Mesendoderm (in vitro differentiated cells): ENCODE measurements around the gene CDKN2D.

ENCODE experiments used
- DNase-seq: peaks from one replicate; pipeline ENCODE4 v3.0.0; 2013
- H2AK5ac ChIP-seq: 2 replicates; pipeline ENCODE4 v1.6.1; 2013; ENCODE audit warnings: low read length, inconsistent platforms
- H2BK120ac ChIP-seq: 2 replicates; pipeline ENCODE4 v1.6.1; 2013; ENCODE audit warnings: low read depth, mild to moderate bottlenecking, low read length, moderate library complexity, mixed read lengths
- H2BK15ac ChIP-seq: replicated peaks from 2 replicates; pipeline ENCODE4 v1.6.1; 2013; ENCODE audit warnings: low read depth, mild to moderate bottlenecking, moderate library complexity
- H2BK5ac ChIP-seq: 2 replicates; pipeline ENCODE4 v1.6.1; 2013; ENCODE audit warnings: low read length, inconsistent platforms
- H3K18ac ChIP-seq: 2 replicates; pipeline ENCODE4 v1.6.1; 2013; ENCODE audit warnings: mild to moderate bottlenecking, low read length, mixed read lengths
- H3K23ac ChIP-seq: one replicate; pipeline ENCODE4 v1.6.1; 2013; ENCODE audit warnings: low read length
- H3K27ac ChIP-seq: 2 replicates; pipeline ENCODE4 v1.5.1; 2013; ENCODE audit warnings: low read depth, mild to moderate bottlenecking, inconsistent platforms, low read length, moderate library complexity
- H3K27me3 ChIP-seq: 2 replicates; pipeline ENCODE4 v1.6.1; 2013; ENCODE audit warnings: low read length, control low read depth, mild to moderate bottlenecking, inconsistent platforms; ENCODE audit not compliant: insufficient read depth, poor library complexity
- H3K36me3 ChIP-seq: 2 replicates; pipeline ENCODE4 v1.6.1; 2013; ENCODE audit warnings: low read length, inconsistent platforms; ENCODE audit not compliant: control insufficient read depth, insufficient read depth
- H3K4ac ChIP-seq: one replicate; pipeline ENCODE4 v1.6.1; 2013; ENCODE audit warnings: low read depth, mild to moderate bottlenecking, low read length, moderate library complexity
- H3K4me1 ChIP-seq: 2 replicates; pipeline ENCODE4 v1.6.1; 2013; ENCODE audit warnings: low read depth, low read length, inconsistent platforms; ENCODE audit not compliant: control insufficient read depth
- H3K4me2 ChIP-seq: 2 replicates; pipeline ENCODE4 v1.6.1; 2013; ENCODE audit warnings: low read length
- H3K4me3 ChIP-seq: 2 replicates; pipeline ENCODE4 v1.5.1; 2013; ENCODE audit warnings: mild to moderate bottlenecking, low read length
- H3K56ac ChIP-seq: one replicate; pipeline ENCODE4 v1.6.1; 2013; ENCODE audit warnings: low read length
- H3K79me1 ChIP-seq: 2 replicates; pipeline ENCODE4 v1.6.1; 2013; ENCODE audit warnings: low read length, inconsistent platforms
- H3K79me2 ChIP-seq: 2 replicates; pipeline ENCODE4 v1.6.1; 2013; ENCODE audit warnings: mild to moderate bottlenecking, low read length; ENCODE audit not compliant: control insufficient read depth, insufficient read depth
- H3K9ac ChIP-seq: 2 replicates; pipeline ENCODE4 v1.6.1; 2013; ENCODE audit warnings: low read length, inconsistent platforms
- H4K5ac ChIP-seq: one replicate; pipeline ENCODE4 v1.6.1; 2013; ENCODE audit warnings: low read length
- H4K8ac ChIP-seq: one replicate; pipeline ENCODE4 v1.6.1; 2013; ENCODE audit warnings: low read depth, mild to moderate bottlenecking, control low read depth, low read length, moderate library complexity
- WGBS: extraction: QIAGEN DNeasy Blood & Tissue Kit; methylation state at CpG from one replicate; pipeline ENCODE4 v1.1.7; 2013; ENCODE audit warnings: low lambda C conversion rate, missing lambda C conversion rate; ENCODE audit not compliant: insufficient coverage; ENCODE audit errors: extremely low coverage; 5-methylcytosine and 5-hydroxymethylcytosine counted together

Gene CDKN2D

DNA sequence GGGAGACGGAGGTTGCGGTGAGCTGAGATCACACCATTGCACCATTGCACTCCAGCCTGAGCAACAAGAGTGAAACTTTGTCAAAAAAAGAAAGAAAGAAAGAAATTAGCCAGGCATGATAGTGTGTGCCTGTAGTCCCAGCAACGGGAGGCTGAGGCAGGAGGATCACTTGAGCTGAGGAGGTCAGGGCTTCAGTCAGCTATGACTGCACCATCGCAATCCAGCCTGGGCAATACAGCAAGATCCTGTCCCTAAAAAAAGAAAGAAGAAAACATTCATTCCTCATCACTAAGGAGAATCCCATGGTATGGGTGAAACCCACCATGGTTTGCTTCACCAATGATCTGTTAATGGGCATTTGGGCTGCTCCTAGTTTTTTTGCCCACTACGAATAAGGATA is 31.4 kb upstream of the CDKN2D start:
- no peaks in the 10 kb centered on the region for H3K36me3 ChIP-seq
- peaks cover 8% of the 10 kb centered on the region for H3K79me1 ChIP-seq
- H3K79me2 ChIP-seq: peaks cover 5% of the 10 kb centered on the region
- no peak overlapping the region for H4K8ac ChIP-seq
- no peak overlapping the region for H2BK120ac ChIP-seq
- no peak for DNase-seq
- no CpG with 5 or more reads among the region's 5 CpGs for WGBS
- H2AK5ac ChIP-seq: no peak overlapping the region
- peaks cover 6% of the 10 kb centered on the region for H3K4me1 ChIP-seq
- no peaks in the 10 kb centered on the region for H3K27me3 ChIP-seq
- no peak overlapping the region for H3K4me3 ChIP-seq
- H4K5ac ChIP-seq: no peak overlapping the region
- no peak overlapping the region for H3K18ac ChIP-seq
- H3K27ac ChIP-seq: no peak overlapping the region
- no peak overlapping the region for H3K23ac ChIP-seq
- H3K9ac ChIP-seq: no peak overlapping the region
- H3K4ac ChIP-seq: no peak overlapping the region
- no peak overlapping the region for H2BK15ac ChIP-seq
- H3K4me2 ChIP-seq: no peak overlapping the region
- no peak overlapping the region for H2BK5ac ChIP-seq
- no peak overlapping the region for H3K56ac ChIP-seq

DNA sequence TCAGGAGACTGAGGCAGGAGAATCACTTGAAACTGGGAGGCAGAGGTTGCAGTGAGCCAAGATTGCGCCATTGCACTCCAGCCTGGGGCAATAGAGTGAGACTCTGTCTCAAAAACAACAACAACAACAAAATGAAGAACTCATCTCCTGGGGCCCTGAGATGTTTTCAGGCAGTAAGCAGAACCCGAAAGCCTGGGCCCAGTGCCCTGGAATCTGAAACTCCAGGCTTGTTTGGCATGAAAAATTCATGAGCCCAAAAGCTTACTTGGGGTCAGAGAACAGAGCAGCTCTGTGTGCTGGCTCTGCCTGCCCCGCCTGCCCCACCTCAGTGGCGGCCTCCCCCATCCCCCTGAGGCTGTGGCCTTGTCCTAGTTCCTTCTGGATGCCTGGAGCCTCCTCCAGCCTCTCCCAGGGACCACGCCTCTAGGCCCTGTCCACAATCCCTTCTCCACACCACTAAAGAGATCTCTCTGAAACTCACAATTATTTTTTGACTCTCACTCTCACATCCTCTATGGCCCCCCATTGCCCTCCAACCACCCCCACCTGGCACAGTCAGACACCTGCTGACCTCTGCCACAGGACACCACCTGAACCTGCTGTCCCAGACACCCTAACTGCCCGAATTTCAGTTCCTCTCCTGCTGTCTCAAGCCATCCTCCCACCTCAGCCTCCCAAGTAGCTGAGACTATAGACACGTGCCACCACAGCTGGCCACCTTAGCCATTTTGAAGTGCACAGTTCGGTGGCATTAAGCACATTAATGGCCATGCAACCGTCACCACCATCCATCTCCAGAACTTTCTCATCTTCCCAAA is 25.2 kb upstream of the CDKN2D start:
- Histone ChIP-seq H3K36me3 (no peaks in the 10 kb centered on the region), H3K4me1 (no peaks in the 10 kb centered on the region), H2AK5ac (no peak overlapping the region), H4K8ac (no peak overlapping the region), H2BK5ac (no peak overlapping the region), H3K79me1 (no peaks in the 10 kb centered on the region), H4K5ac (no peak overlapping the region), H2BK120ac (no peak overlapping the region), H3K9ac (no peak overlapping the region), H2BK15ac (no peak overlapping the region), H3K4ac (no peak overlapping the region), H3K4me3 (no peak overlapping the region), H3K4me2 (no peak overlapping the region), H3K23ac (no peak overlapping the region), H3K79me2 (no peaks in the 10 kb centered on the region), H3K18ac (no peak overlapping the region), H3K56ac (no peak overlapping the region), H3K27me3 (no peaks in the 10 kb centered on the region), H3K27ac (no peak overlapping the region)
- no peak for DNase-seq
- no CpG with 5 or more reads among the region's 9 CpGs for WGBS

DNA sequence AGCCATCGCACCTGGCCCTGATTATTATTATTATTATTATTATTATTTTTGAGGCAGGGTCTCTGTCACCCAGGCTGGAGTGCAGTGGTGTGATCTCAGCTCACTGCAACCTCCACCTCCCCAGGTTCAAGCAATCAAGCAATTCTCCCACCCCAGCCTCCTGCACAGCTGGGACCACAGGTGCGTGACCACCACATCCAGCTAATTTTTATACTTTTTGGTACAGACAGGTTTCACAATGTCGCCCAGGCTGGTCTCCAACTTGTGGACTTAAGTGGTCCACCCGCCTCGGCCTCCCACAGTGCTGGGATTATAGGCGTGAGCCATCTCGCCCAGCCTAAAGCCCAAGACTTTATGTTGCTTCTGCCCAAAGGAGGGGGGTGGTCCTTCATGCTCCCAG is 24.4 kb upstream of the CDKN2D start:
- Histone ChIP-seq H3K4me1 (no peaks in the 10 kb centered on the region), H3K4ac (no peak overlapping the region), H3K4me2 (no peak overlapping the region), H2AK5ac (no peak overlapping the region), H3K23ac (no peak overlapping the region), H3K27ac (no peak overlapping the region), H3K56ac (no peak overlapping the region), H4K5ac (no peak overlapping the region), H3K27me3 (no peaks in the 10 kb centered on the region), H3K4me3 (no peak overlapping the region), H3K18ac (no peak overlapping the region), H4K8ac (no peak overlapping the region), H2BK15ac (no peak overlapping the region), H3K9ac (no peak overlapping the region), H2BK120ac (no peak overlapping the region), H3K79me1 (no peaks in the 10 kb centered on the region), H2BK5ac (no peak overlapping the region), H3K79me2 (no peaks in the 10 kb centered on the region), H3K36me3 (no peaks in the 10 kb centered on the region)
- DNase-seq: no peak
- no CpG with 5 or more reads among the region's 7 CpGs for WGBS

DNA sequence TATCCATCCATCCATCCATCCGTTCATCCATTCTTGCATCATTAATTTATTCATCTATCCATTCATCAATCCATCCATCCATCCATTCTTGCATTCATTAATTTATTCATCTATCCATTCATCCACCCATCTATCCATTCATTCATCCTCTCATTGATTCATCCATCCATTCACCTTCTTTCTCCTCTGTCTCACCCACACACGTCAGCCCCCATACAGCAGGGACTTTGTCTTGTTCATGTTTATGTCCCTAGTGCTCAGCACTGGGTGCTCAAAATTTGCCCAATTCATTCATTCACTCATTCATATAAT is 19.0 kb upstream of the CDKN2D start:
- no peaks in the 10 kb centered on the region for H3K27me3 ChIP-seq
- WGBS: 100% methylated on average over 1 of the region's 2 CpGs
- H2BK15ac ChIP-seq: no peak overlapping the region
- H3K79me2 ChIP-seq: no peaks in the 10 kb centered on the region
- no peak overlapping the region for H4K8ac ChIP-seq
- H4K5ac ChIP-seq: no peak overlapping the region
- no peak overlapping the region for H3K23ac ChIP-seq
- no peak overlapping the region for H2BK120ac ChIP-seq
- H3K56ac ChIP-seq: no peak overlapping the region
- H3K36me3 ChIP-seq: no peaks in the 10 kb centered on the region
- H3K4ac ChIP-seq: no peak overlapping the region
- DNase-seq: no peak
- no peaks in the 10 kb centered on the region for H3K79me1 ChIP-seq
- no peaks in the 10 kb centered on the region for H3K4me1 ChIP-seq
- no peak overlapping the region for H3K4me3 ChIP-seq
- no peak overlapping the region for H3K4me2 ChIP-seq
- H3K9ac ChIP-seq: no peak overlapping the region
- H3K18ac ChIP-seq: no peak overlapping the region
- no peak overlapping the region for H2AK5ac ChIP-seq
- H2BK5ac ChIP-seq: no peak overlapping the region
- no peak overlapping the region for H3K27ac ChIP-seq

DNA sequence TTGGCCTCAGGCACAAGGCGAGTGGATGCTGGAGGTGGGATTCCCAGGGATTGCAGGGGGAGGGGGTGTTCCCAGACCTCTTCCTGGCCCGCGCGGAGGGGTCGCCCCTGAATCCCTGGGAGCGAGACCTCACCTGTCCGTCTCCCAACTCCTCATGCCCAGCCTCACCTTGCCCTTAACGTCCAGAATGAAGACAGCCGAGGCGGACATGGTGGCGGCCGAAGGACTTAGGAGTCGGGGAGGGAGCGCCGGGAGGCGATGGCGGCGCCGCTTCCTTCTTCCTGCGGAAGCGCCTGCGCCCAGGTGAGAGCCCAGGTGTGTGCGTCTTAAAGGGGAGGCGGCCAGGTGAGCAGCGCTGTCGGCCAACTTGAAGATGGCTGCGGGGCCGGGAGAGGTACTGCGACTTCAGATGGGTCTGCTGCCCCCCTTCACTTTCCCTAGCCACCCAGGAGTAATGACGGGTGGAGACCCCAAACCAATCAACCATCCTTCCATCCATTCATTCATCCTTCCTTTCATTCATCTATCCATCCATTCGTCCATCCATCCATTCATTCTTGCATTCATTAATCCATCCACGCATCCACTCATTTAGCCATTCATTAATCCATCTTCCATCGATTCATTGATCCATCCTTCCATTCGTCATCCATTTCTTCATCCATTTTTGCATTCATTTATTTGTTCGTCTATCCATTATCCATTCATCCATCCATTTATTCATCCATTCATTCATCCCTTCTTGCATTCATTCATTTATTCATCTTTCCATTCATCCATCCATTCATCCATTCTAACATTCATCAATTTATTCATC is 18.5 kb upstream of the CDKN2D start, which contains the start of gene AP1M2:
Gene AP1M2 (minus strand): TSS at position 291 of the 817 bp plus-strand sequence. CDS start 81 bp downstream, at position 210.
- H3K4me3 ChIP-seq: peak within 1 kb of the TSS; percentile 64
- no peak within 1 kb of the TSS for H2BK15ac ChIP-seq
- no peaks in the 10 kb centered on the region for H3K27me3 ChIP-seq
- peak within 1 kb of the TSS; percentile 9 for H3K4me2 ChIP-seq
- no peak within 1 kb of the TSS for H4K8ac ChIP-seq
- no peak within 1 kb of the TSS for H2BK120ac ChIP-seq
- peak within 1 kb of the TSS; percentile 72 for H3K9ac ChIP-seq
- H4K5ac ChIP-seq: no peak within 1 kb of the TSS
- H3K4me1 ChIP-seq: no peaks in the 10 kb centered on the region
- H2BK5ac ChIP-seq: no peak within 1 kb of the TSS
- no peaks in the 10 kb centered on the region for H3K79me1 ChIP-seq
- H3K36me3 ChIP-seq: no peaks in the 10 kb centered on the region
- no peak within 1 kb of the TSS for H2AK5ac ChIP-seq
- 100% methylated on average over 1 of the region's 35 CpGs for WGBS
- H3K18ac ChIP-seq: no peak within 1 kb of the TSS
- no peak within 1 kb of the TSS for H3K27ac ChIP-seq
- H3K79me2 ChIP-seq: no peaks in the 10 kb centered on the region
- H3K23ac ChIP-seq: no peak within 1 kb of the TSS
- peak within 1 kb of the TSS; percentile 90 for H3K56ac ChIP-seq
- H3K4ac ChIP-seq: peak within 1 kb of the TSS; percentile 36
- peak; percentile 58 for DNase-seq
